ENCODE results near the gene SEC61A2. TPM values are rescaled to one million over a fixed set of nuclear protein-coding genes. Genes with fewer than 3 reads are reported as not detected.

Gene SEC61A2
- total RNA-seq, 1 experiment from 2014 or later = 6.8 TPM

DNA sequence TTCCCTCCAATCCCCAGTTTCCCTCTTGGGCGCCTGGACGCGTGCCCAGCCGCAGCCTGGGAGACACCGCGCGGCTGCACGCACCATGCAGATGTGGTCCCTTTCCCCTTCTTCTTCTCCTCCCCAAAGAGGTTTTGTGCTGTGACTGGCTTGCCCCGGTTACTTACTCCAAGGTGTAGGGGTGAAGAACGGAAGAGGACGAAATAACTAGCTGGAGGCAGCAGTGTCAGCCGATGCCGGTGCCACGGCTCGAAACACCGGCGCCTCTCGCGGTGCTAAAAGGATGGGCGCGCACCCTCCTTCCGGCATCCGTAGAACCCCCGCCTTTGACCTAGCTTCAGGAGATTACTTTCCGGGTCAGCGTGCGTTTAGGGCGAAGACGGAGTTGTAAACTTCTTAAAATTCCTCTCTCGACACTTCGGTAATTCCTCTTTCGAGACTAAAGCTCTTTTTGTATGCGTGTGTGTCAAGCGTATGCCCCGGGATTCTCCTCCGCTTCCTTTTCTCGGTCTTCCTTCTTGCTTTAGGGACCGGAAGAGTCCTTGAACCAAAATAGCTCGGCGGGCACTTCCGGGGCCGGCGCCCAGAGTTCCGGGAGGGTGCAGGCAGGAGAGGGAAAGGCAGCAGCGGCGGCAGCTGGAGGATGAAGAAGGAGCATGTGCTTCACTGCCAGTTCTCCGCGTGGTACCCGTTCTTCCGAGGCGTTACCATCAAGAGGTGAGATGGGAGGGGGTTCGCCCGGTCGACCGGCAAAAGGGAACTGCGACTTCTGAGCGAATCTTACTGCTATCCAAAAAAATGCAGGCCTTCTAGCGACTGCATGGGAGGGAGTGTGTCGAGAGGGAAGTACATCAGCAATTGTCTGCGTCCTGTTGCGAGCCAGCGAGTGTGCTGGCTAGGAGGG is 66.4 kb downstream of the SEC61A2 start, which contains the start of the genes CDC123 and NUDT5:
Gene CDC123 (plus strand): TSS at position 586 of the 904 bp plus-strand sequence. CDS start 58 bp downstream, at position 644.
Gene NUDT5 (minus strand): TSS at position 289 of the 904 bp plus-strand sequence. CDS start 9,600 bp downstream, outside the sequence.
- CTCF ChIA-PET = no interaction called here
- peak within 1 kb of the TSS; percentile 74 for H3K27ac ChIP-seq
- peaks cover 2% of the 10 kb centered on the region; the same call in 1 of the 2 replicates for H4K20me1 ChIP-seq (ENCODE audit: insufficient read depth)
- peaks cover 4% of the 10 kb centered on the region for H3F3A ChIP-seq (ENCODE audit: insufficient read depth, low read depth)
- no peaks in the 10 kb centered on the region; the same call in 1 of the 2 replicates for H3K36me3 ChIP-seq (ENCODE audit: low read depth)
- H3K9me2 ChIP-seq (ENCODE audit: insufficient read depth) = no peaks in the 10 kb centered on the region
- peaks cover 25% of the 10 kb centered on the region for H3K4me1 ChIP-seq (replicated peaks; ENCODE audit: insufficient read depth)
- DNase-seq = peak; percentile 77 to 81
- peak within 1 kb of the TSS; percentile 94 for H3K4me2 ChIP-seq
- H3K9me3 ChIP-seq (ENCODE audit: insufficient read depth, low read depth) = no peaks in the 10 kb centered on the region
- no peaks in the 10 kb centered on the region for H3K27me3 ChIP-seq (ENCODE audit: insufficient read depth, low read depth)
- intact Hi-C loops (cut with micrococcal nuclease; ENCODE audit: unreplicated experiment) = loop anchor here (2.0 to 10.0 kb wide), 2 partner anchors 153 to 411 kb away; partner anchors contain the start of gene UPF2
- H2AFZ ChIP-seq = peak within 1 kb of the TSS; percentile 100
- H3K4me3 ChIP-seq = peak within 1 kb of the TSS; percentile 99
- BruUV-seq (replicated peaks) = no TSS peak
- peaks cover 83% of the 10 kb centered on the region for H3K79me2 ChIP-seq (ENCODE audit: low read depth)
- POLR2A ChIA-PET (ENCODE audit: unreplicated experiment) = interaction anchor here (0.5 to 0.7 kb wide), 3 partner anchors 153 to 315 kb away, joined by 3 to 4 read pairs (median 3); partner anchors contain the start of gene UPF2
- TF ChIP-seq EZH2 (IDR thresholded peaks at IDR 0.05; ENCODE audit: low read depth) = no peak
- TF ChIP-seq, protein P1, sequence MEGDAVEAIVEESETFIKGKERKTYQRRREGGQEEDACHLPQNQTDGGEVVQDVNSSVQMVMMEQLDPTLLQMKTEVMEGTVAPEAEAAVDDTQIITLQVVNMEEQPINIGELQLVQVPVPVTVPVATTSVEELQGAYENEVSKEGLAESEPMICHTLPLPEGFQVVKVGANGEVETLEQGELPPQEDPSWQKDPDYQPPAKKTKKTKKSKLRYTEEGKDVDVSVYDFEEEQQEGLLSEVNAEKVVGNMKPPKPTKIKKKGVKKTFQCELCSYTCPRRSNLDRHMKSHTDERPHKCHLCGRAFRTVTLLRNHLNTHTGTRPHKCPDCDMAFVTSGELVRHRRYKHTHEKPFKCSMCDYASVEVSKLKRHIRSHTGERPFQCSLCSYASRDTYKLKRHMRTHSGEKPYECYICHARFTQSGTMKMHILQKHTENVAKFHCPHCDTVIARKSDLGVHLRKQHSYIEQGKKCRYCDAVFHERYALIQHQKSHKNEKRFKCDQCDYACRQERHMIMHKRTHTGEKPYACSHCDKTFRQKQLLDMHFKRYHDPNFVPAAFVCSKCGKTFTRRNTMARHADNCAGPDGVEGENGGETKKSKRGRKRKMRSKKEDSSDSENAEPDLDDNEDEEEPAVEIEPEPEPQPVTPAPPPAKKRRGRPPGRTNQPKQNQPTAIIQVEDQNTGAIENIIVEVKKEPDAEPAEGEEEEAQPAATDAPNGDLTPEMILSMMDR (conservative IDR thresholded peaks at IDR 0.05) = no peak

DNA sequence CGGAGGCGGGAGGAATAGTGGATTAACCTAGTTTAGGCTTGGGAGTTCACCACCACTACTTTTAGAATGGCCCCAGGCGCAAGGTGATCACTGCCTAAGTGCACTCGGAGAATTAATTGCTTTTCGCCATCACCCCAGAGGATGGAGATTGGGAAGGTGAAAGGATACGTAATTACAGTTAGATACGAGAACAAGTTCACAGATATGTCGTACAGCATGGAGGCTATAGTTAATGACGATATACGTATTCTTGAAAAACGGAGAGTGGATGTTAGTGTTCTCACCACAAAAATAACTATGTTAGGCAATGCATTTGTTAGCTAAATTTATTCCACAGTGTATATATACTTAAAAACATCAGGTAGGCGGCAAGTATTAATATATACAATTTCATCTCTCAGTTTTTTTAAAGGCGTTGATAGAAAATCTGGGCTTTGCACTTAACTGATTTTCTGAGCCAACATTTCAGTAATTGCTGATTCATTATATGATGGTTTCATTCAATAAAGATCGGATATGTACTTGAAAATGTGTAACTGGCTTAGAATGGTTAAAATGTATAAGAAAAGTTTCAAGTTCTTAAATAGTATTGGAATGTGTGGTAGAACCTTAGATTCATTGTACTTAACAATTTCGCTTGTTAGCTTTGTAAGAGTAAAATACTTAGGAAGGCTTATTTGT is 67.2 kb downstream of the SEC61A2 start:
- TSS peak; percentile 59 for BruUV-seq (replicated peaks)
- Histone ChIP-seq H3K9me3 (ENCODE audit: insufficient read depth, low read depth) (no peaks in the 10 kb centered on the region), H3K27ac (peak overlapping the region; percentile 74), H3F3A (ENCODE audit: insufficient read depth, low read depth) (peaks cover 4% of the 10 kb centered on the region), H3K36me3 (ENCODE audit: low read depth) (no peaks in the 10 kb centered on the region; the same call in 1 of the 2 replicates), H3K4me2 (peak overlapping the region; percentile 94), H3K9me2 (ENCODE audit: insufficient read depth) (no peaks in the 10 kb centered on the region), H3K4me1 (replicated peaks; ENCODE audit: insufficient read depth) (peaks cover 25% of the 10 kb centered on the region), H4K20me1 (ENCODE audit: insufficient read depth) (peaks cover 2% of the 10 kb centered on the region; the same call in 1 of the 2 replicates), H3K4me3 (peak overlapping the region; percentile 99), H3K27me3 (ENCODE audit: insufficient read depth, low read depth) (no peaks in the 10 kb centered on the region), H2AFZ (peak overlapping the region; percentile 100), H3K79me2 (ENCODE audit: low read depth) (peaks cover 84% of the 10 kb centered on the region)
- ChIA-PET CTCF (interaction anchor here (0.6 kb wide), 1 partner anchor 575 kb away, joined by 6 read pairs; no protein-coding TSS in a partner anchor), POLR2A (ENCODE audit: unreplicated experiment) (no interaction called here)
- no peak for DNase-seq
- TF ChIP-seq EZH2 (IDR thresholded peaks at IDR 0.05; ENCODE audit: low read depth) = no peak
- TF ChIP-seq, protein P1 (conservative IDR thresholded peaks at IDR 0.05) = no peak
- intact Hi-C loops (cut with micrococcal nuclease; ENCODE audit: unreplicated experiment) = loop anchor here (2.0 to 10.0 kb wide), 2 partner anchors 154 to 412 kb away; partner anchors contain the start of gene UPF2

DNA sequence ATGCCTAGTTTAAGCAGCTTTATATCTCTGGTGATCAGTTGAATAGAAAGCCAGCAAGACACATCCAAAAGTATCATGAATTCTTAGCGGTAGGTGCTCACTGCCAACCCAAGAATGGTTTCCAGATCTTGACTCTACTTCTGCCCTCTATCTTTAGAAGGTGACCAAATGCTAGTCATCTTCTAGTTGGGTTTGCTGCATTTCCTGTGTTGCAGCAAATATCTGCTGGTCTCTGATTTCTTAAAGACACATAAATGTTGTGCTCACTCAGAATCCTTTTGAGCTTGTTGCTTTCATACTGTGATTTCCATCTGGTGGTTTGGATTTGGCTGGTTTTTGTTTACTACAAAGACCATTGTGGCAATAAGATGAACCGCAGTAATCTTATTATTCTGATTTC is 68.7 kb downstream of the SEC61A2 start:
- BruUV-seq (replicated peaks) = no TSS peak
- Histone ChIP-seq H3K27me3 (ENCODE audit: insufficient read depth, low read depth) (no peaks in the 10 kb centered on the region), H3K4me3 (no peak overlapping the region), H3K9me3 (ENCODE audit: insufficient read depth, low read depth) (no peaks in the 10 kb centered on the region), H2AFZ (no peak overlapping the region), H4K20me1 (ENCODE audit: insufficient read depth) (peaks cover 2% of the 10 kb centered on the region; the same call in 1 of the 2 replicates), H3K36me3 (ENCODE audit: low read depth) (no peaks in the 10 kb centered on the region; the same call in 1 of the 2 replicates), H3K27ac (no peak overlapping the region), H3F3A (ENCODE audit: insufficient read depth, low read depth) (peaks cover 4% of the 10 kb centered on the region), H3K9me2 (ENCODE audit: insufficient read depth) (no peaks in the 10 kb centered on the region), H3K79me2 (ENCODE audit: low read depth) (peaks cover 71% of the 10 kb centered on the region), H3K4me2 (peak overlapping the region; percentile 94), H3K4me1 (replicated peaks; ENCODE audit: insufficient read depth) (peaks cover 22% of the 10 kb centered on the region)
- ChIA-PET POLR2A (ENCODE audit: unreplicated experiment) (no interaction called here), CTCF (interaction anchor here (0.6 kb wide), 1 partner anchor 865 kb away, joined by 3 read pairs; no protein-coding TSS in a partner anchor)
- no peak for DNase-seq
- intact Hi-C loops (cut with micrococcal nuclease; ENCODE audit: unreplicated experiment) = loop anchor here (10.0 kb wide), 1 partner anchor 413 kb away; no protein-coding TSS in a partner anchor
- TF ChIP-seq EZH2 (IDR thresholded peaks at IDR 0.05; ENCODE audit: low read depth) = no peak
- TF ChIP-seq, protein P1 (conservative IDR thresholded peaks at IDR 0.05) = no peak
